Activated CD4-positive, alpha-beta memory T cell treated with anti-CD3 and anti-CD28 coated beads for 36 hours (primary cell): ENCODE results near the gene PLEKHH2. TPM values are rescaled to one million over a fixed set of nuclear protein-coding genes. Genes with fewer than 3 reads are reported as not detected.

Experiments used
- CTCF ChIA-PET: fragments of 350-600 bp; sonication (Branson Sonifier 250); formaldehyde crosslinking; loops from one replicate; lab custom pipeline; 2021; ENCODE audit warnings: antibody characterized with exemption, inconsistent platforms; lab: Charles Lee
- POLR2A ChIA-PET: fragments of 350-600 bp; sonication (Branson Sonifier 250); formaldehyde crosslinking; loops from one replicate; lab custom pipeline; 2021; ENCODE audit warnings: antibody characterized with exemption; lab: Charles Lee
- DNase-seq: peaks from one replicate; pipeline ENCODE4 v3.0.0-alpha.2; 2020
- H3K27ac Mint-ChIP-seq: one replicate; pipeline ENCODE4 v1.8.0; 2021; ENCODE audit warnings: mixed read lengths
- H3K27me3 Mint-ChIP-seq: one replicate; pipeline ENCODE4 v1.8.0; 2021; ENCODE audit warnings: mixed read lengths
- H3K36me3 Mint-ChIP-seq: one replicate; pipeline ENCODE4 v1.8.0; 2021; ENCODE audit warnings: mixed read lengths
- H3K4me1 Mint-ChIP-seq: one replicate; pipeline ENCODE4 v1.8.0; 2021; ENCODE audit warnings: low read depth, mixed read lengths
- H3K4me3 Mint-ChIP-seq: one replicate; pipeline ENCODE4 v1.8.0; 2021; ENCODE audit warnings: mild to moderate bottlenecking, mixed read lengths
- H3K9me3 Mint-ChIP-seq: one replicate; pipeline ENCODE4 v1.8.0; 2021; ENCODE audit warnings: mixed read lengths
- intact Hi-C: fragments of 100-400 bp; cut with micrococcal nuclease; formaldehyde crosslinking; loops from one replicate; pipeline ENCODE4 v1.15.1; 2023
- total RNA-seq, 2 experiments: library from RNA; stranded (reverse); gene quantifications; one replicate each; pipeline ENCODE4 v1.2.3, GENCODE V29; 2021

The PLEKHH2 gene
- total RNA-seq, 2 experiments from 2014 or later = 0.73 to 0.81 TPM

- peaks cover 10% of the 10 kb centered on the region for H3K36me3 Mint-ChIP-seq
- no peaks in the 10 kb centered on the region for H3K9me3 Mint-ChIP-seq
- H3K27ac Mint-ChIP-seq = no peak overlapping the region
- intact Hi-C loops = no loop called here
- no peaks in the 10 kb centered on the region for H3K27me3 Mint-ChIP-seq
- H3K4me1 Mint-ChIP-seq = no peaks in the 10 kb centered on the region
- POLR2A ChIA-PET = no interaction called here
- CTCF ChIA-PET = no interaction called here
- no peak overlapping the region for H3K4me3 Mint-ChIP-seq
- DNase-seq = no peak
Observed at GRCh38 chr2:43802135-43802534, 165.1 kb downstream of the PLEKHH2 start.

GRCh38 chr2:43803113-43803512 is 166.1 kb downstream of the PLEKHH2 start:
- H3K27ac Mint-ChIP-seq = no peak overlapping the region
- POLR2A ChIA-PET = no interaction called here
- H3K36me3 Mint-ChIP-seq = peaks cover 13% of the 10 kb centered on the region

GRCh38 chr2:43806719-43807031 is 169.6 kb downstream of the PLEKHH2 start:
- Mint-ChIP-seq H3K27me3 (no peaks in the 10 kb centered on the region), H3K9me3 (no peaks in the 10 kb centered on the region), H3K36me3 (peaks cover 11% of the 10 kb centered on the region), H3K4me3 (no peak overlapping the region), H3K4me1 (no peaks in the 10 kb centered on the region), H3K27ac (no peak overlapping the region)
- intact Hi-C loops = no loop called here
- CTCF ChIA-PET = no interaction called here
- DNase-seq = no peak
- POLR2A ChIA-PET = no interaction called here

More at GRCh38 chr2:43803113-43803512, 166.1 kb downstream of the PLEKHH2 start:
- no peaks in the 10 kb centered on the region for H3K4me1 Mint-ChIP-seq
- no peak for DNase-seq
- H3K27me3 Mint-ChIP-seq = no peaks in the 10 kb centered on the region
- no peak overlapping the region for H3K4me3 Mint-ChIP-seq
- intact Hi-C loops = no loop called here
- CTCF ChIA-PET = no interaction called here
- H3K9me3 Mint-ChIP-seq = no peaks in the 10 kb centered on the region

GRCh38 chr2:43810452-43810851 is 173.4 kb downstream of the PLEKHH2 start:
- DNase-seq = no peak
- no peak overlapping the region for H3K4me3 Mint-ChIP-seq
- intact Hi-C loops = no loop called here
- H3K9me3 Mint-ChIP-seq = no peaks in the 10 kb centered on the region
- H3K27me3 Mint-ChIP-seq = no peaks in the 10 kb centered on the region
- ChIA-PET POLR2A (no interaction called here), CTCF (interaction anchor here (0.6 kb wide), 1 partner anchor 28 kb away, joined by 3 read pairs; no protein-coding TSS in a partner anchor)
- peaks cover 7% of the 10 kb centered on the region for H3K36me3 Mint-ChIP-seq
- H3K27ac Mint-ChIP-seq = no peak overlapping the region
- no peaks in the 10 kb centered on the region for H3K4me1 Mint-ChIP-seq

GRCh38 chr2:43810888-43811287 is 173.8 kb downstream of the PLEKHH2 start:
- no peak overlapping the region for H3K27ac Mint-ChIP-seq
- H3K4me3 Mint-ChIP-seq = no peak overlapping the region
- ChIA-PET POLR2A (no interaction called here), CTCF (no interaction called here)
- intact Hi-C loops = no loop called here
- no peaks in the 10 kb centered on the region for H3K9me3 Mint-ChIP-seq
- H3K4me1 Mint-ChIP-seq = no peaks in the 10 kb centered on the region
- H3K36me3 Mint-ChIP-seq = peaks cover 5% of the 10 kb centered on the region
- H3K27me3 Mint-ChIP-seq = no peaks in the 10 kb centered on the region
- DNase-seq = no peak

- ChIA-PET POLR2A (interaction anchor here (0.6 kb wide), 1 partner anchor 57 kb away, joined by 4 read pairs; no protein-coding TSS in a partner anchor), CTCF (no interaction called here)
- intact Hi-C loops = no loop called here
- peaks cover 3% of the 10 kb centered on the region for H3K36me3 Mint-ChIP-seq
- no peak overlapping the region for H3K4me3 Mint-ChIP-seq
- no peaks in the 10 kb centered on the region for H3K9me3 Mint-ChIP-seq
- no peaks in the 10 kb centered on the region for H3K27me3 Mint-ChIP-seq
- no peaks in the 10 kb centered on the region for H3K4me1 Mint-ChIP-seq
- no peak for DNase-seq
- no peak overlapping the region for H3K27ac Mint-ChIP-seq
Observed at GRCh38 chr2:43812006-43812405, 174.9 kb downstream of the PLEKHH2 start.

- Mint-ChIP-seq H3K36me3 (no peaks in the 10 kb centered on the region), H3K27me3 (no peaks in the 10 kb centered on the region), H3K4me1 (no peaks in the 10 kb centered on the region), H3K27ac (no peak overlapping the region), H3K9me3 (no peaks in the 10 kb centered on the region), H3K4me3 (no peak overlapping the region)
- CTCF ChIA-PET = no interaction called here
- intact Hi-C loops = no loop called here
- POLR2A ChIA-PET = no interaction called here
- no peak for DNase-seq
Observed at GRCh38 chr2:43812947-43813346, 175.9 kb downstream of the PLEKHH2 start.

- ChIA-PET POLR2A (no interaction called here), CTCF (no interaction called here)
- no peaks in the 10 kb centered on the region for H3K9me3 Mint-ChIP-seq
Observed at GRCh38 chr2:43814711-43815110, 177.7 kb downstream of the PLEKHH2 start.

More at GRCh38 chr2:43814711-43815110, 177.7 kb downstream of the PLEKHH2 start:
- H3K4me3 Mint-ChIP-seq = no peak overlapping the region
- H3K27me3 Mint-ChIP-seq = no peaks in the 10 kb centered on the region
- no peak for DNase-seq
- no peaks in the 10 kb centered on the region for H3K36me3 Mint-ChIP-seq
- no peaks in the 10 kb centered on the region for H3K4me1 Mint-ChIP-seq
- intact Hi-C loops = no loop called here
- no peak overlapping the region for H3K27ac Mint-ChIP-seq

Other genes starting within 250 kb of the PLEKHH2 start
- 10 to 100 TPM; 39.0 to 46.6 TPM for gene THADA, start 41.2 kb upstream of the PLEKHH2 start, total RNA-seq
- not detected for gene C1GALT1C1L, start 39.2 kb downstream of the PLEKHH2 start, total RNA-seq
- gene DYNC2LI1, start 136.8 kb downstream of the PLEKHH2 start, total RNA-seq = 10 to 100 TPM; 17.7 to 18.7 TPM
- gene ABCG5, start 201.6 kb downstream of the PLEKHH2 start, total RNA-seq = not detected
- gene ABCG8, start 201.7 kb downstream of the PLEKHH2 start, total RNA-seq = not detected